ENCODE results near the gene AFF3.

AFF3 gene

GRCh38 chr2:100064165-100064564, 78.2 kb downstream of the AFF3 start:
- DNase-seq (ENCODE audit: extremely low read depth, low read depth) = no peak
- TF ChIP-seq, protein P1, sequence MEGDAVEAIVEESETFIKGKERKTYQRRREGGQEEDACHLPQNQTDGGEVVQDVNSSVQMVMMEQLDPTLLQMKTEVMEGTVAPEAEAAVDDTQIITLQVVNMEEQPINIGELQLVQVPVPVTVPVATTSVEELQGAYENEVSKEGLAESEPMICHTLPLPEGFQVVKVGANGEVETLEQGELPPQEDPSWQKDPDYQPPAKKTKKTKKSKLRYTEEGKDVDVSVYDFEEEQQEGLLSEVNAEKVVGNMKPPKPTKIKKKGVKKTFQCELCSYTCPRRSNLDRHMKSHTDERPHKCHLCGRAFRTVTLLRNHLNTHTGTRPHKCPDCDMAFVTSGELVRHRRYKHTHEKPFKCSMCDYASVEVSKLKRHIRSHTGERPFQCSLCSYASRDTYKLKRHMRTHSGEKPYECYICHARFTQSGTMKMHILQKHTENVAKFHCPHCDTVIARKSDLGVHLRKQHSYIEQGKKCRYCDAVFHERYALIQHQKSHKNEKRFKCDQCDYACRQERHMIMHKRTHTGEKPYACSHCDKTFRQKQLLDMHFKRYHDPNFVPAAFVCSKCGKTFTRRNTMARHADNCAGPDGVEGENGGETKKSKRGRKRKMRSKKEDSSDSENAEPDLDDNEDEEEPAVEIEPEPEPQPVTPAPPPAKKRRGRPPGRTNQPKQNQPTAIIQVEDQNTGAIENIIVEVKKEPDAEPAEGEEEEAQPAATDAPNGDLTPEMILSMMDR (IDR thresholded peaks at IDR 0.05; ENCODE audit: low read depth, low read length) = no peak

- TF ChIP-seq, protein P1 (IDR thresholded peaks at IDR 0.05; ENCODE audit: low read depth, low read length) = no peak
- no peak for DNase-seq (ENCODE audit: extremely low read depth, low read depth)
Measured at GRCh38 chr2:100063459-100063953, 78.9 kb downstream of the AFF3 start.

- no peak for DNase-seq (ENCODE audit: extremely low read depth, low read depth)
- TF ChIP-seq, protein P1 (IDR thresholded peaks at IDR 0.05; ENCODE audit: low read depth, low read length) = no peak
Measured at GRCh38 chr2:100062336-100062735, 80.1 kb downstream of the AFF3 start.

GRCh38 chr2:100060875-100061274, 81.5 kb downstream of the AFF3 start:
- DNase-seq (ENCODE audit: extremely low read depth, low read depth) = no peak

GRCh38 chr2:100059638-100060037, 82.8 kb downstream of the AFF3 start:
- no peak for DNase-seq (ENCODE audit: extremely low read depth, low read depth)
- TF ChIP-seq, protein P1 (IDR thresholded peaks at IDR 0.05; ENCODE audit: low read depth, low read length) = no peak

More at GRCh38 chr2:100060875-100061274, 81.5 kb downstream of the AFF3 start:
- TF ChIP-seq, protein P1 (IDR thresholded peaks at IDR 0.05; ENCODE audit: low read depth, low read length) = no peak

DNA sequence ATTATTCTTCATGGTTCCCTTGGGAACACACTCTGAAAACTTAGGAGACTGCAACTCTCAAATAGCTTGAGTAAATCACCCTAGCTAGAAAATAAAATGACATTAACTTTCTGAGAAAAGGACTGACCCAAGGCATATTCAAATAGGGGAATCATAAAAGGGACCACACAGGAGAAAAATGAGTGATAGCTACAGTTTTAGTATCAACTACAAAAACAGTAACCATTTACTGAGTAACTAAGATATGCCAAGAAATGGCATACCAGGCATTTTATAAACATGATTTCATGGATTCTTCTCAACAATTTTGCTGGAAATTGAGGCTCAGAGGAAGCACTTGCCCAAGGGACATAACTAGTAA, 84.5 kb downstream of the AFF3 start:
- DNase-seq (ENCODE audit: extremely low read depth, low read depth) = no peak
- TF ChIP-seq, protein P1 (IDR thresholded peaks at IDR 0.05; ENCODE audit: low read depth, low read length) = no peak

- DNase-seq (ENCODE audit: extremely low read depth, low read depth) = no peak
- TF ChIP-seq, protein P1 (IDR thresholded peaks at IDR 0.05; ENCODE audit: low read depth, low read length) = no peak
Measured at GRCh38 chr2:100054426-100054825, 88.0 kb downstream of the AFF3 start.

Data from AG09319 (cell line).